T-helper 1 cell treated with Interleukin-12 subunit alpha and Interleukin-12 subunit beta and Interleukin-4 antibody, amounts not matched to agents 30 ng/mL and 1 ng/mL, for 36 hours (primary cell): ENCODE data around the gene CCDC69. TPM values are rescaled to one million over a fixed set of nuclear protein-coding genes. Genes with fewer than 3 reads are reported as not detected.
"Not testable (repeated sequence)": the region's sequence is repeated elsewhere in the genome, so short reads cannot be mapped to it uniquely, and the experiment has no call there.

Experiments
- intact Hi-C: fragments of 100-400 bp; cut with micrococcal nuclease; formaldehyde crosslinking; loops from one replicate; pipeline ENCODE4 v1.15.1; 2024
- total RNA-seq: library from RNA; stranded (reverse); gene quantifications from 2 replicates; pipeline ENCODE4 v1.2.3, GENCODE V29; 2022

The CCDC69 gene
- total RNA-seq, 1 donor from 2014 or later, result 53.6 TPM

DNA sequence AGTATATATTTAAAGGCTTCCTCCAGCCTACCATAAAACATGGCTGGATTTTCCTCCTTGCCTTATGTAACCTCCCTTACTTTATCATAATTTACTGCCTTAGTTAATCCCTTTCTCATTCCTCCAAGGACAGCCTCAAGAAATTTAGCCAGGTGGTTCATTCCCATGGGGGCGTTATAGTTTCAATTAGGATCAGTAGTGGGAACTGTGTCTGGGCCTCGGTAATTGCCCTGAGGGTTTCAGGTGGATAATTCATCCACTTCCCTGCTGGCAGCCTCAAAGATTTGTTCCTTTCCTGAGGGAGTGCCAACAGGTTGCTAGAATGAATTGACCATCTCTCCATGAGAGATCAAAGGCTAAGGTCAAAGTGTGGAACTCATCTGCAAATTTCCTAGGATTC, 24.8 kb upstream of the CCDC69 start:
- intact Hi-C loops, result no loop called here

DNA sequence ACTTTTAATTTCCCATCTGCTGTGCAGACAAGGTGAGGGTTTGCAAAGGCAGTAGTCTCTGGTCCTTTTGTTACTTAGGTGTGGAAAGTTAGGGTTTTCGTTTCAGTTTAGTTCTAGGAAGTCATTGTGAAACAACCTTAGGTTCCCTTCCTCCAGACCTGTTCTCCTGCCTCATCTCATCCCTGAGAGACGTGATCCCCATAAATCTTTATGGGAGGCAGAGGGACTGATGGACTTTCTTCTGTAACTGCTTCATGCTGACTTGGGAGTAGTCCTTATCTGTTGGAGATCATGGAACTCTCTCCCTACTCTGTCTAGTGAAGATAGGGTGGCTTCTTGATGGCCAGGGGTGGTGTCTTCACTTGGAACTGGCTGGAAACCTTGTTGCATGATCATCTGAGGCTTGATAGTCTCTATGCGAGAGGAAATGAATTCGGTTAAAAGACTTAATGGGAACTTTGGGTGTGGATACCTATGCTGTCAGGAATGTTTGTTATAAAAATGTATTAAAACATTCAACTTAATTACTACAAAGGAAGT, 21.9 kb upstream of the CCDC69 start:
- intact Hi-C loops, result no loop called here

- intact Hi-C loops, result no loop called here
These were observed 20.3 kb upstream of the CCDC69 start for GRCh38 chr5:151244206-151244605.

DNA sequence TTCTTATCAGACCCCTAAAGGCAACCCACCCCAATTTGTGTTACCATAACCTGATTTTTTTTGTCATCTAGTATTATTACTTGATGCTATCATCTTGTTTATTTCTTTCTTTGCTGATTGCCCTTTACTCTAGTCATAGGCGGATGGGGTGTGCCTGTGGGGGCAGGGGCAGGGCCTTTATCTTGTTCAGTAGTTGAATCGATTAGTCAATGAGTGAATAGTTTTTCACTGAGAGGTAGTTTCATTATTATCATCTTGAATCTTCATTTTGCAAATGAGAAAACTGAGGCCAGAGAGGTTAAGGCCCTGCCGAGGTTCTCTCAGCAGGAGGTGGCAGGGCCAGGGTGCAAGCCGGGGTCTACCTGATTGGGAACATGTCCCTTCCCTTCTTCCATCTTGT, 19.7 kb upstream of the CCDC69 start:
- intact Hi-C loops, result no loop called here

DNA sequence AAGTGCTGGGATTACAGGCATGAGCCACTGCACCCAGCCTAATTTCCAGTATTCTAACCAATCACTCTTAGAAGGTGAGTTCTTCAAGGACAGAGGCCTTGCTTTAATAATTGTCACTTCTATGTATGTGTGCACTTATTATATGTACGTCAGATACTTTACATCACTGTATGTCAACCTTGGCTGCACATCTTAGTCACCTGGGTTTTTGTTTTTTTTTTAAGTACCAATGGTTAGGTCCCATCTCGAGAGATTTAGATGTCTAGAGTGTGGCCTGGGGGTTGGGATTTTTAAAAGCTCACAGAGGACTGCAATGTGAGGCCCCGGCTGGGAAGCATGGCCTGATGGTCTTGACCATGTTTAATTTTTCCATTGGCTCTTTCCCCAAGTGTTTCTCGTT, 19.2 kb upstream of the CCDC69 start:
- intact Hi-C loops, result no loop called here

DNA sequence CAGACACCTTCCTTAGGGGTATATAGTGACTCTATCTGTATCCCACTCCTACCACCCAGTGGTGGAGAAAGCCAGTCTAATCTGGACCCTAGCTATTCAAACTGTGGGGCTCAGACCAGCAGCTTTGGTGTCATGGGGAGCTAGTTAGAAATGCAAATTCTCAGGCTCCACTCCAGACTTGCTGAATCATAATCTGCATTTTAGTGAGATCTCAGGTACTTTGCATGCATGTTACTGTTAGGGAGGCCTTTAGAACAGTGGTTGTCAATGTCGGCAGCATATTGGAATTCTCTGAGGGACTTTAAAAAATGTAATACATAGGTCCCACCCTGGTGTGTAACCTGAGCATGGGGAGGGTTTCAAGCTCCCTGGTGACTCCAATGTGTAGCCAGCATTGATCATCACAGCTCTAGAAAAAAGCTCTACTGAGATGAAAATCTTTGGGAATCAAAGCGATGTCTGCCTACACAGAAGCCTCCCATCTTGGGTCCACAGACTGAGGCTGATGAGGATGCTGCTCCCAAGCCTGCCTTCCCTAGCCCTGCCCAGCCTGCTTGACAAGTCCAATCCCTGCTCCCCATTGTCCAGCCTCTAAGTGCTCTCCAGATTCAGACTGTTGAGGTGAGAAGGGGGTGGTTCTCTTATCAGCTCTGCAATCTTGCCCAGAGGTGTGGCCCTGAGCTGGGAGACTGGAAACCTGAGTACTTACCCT, 17.2 kb upstream of the CCDC69 start:
- intact Hi-C loops, result no loop called here

DNA sequence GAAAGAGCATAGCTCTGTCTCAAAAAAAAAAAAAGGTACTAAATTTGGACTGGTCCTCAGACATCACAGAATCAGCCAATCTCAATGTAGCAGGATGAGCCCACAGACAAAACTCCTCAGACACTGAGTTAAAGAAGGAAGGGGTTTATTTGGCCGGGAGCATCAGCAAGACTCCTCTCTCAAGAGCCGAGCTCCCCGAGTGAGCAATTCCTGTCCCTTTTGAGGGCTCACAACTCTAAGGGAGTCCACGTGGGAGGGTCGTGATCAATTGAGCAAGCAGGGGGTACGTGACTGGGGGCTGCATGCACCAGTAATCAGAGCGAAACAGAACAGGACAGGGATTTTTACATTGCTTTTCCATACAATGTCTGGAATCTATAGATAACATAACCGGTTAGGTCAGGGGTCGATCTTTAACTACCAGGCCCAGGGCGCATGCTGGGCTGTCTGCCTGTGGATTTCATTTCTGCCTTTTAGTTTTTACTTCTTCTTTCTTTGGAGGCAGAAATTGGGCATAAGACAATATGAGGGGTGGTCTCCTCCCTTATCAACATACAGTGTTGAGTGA, 16.5 kb upstream of the CCDC69 start:
- intact Hi-C loops, result not testable (repeated sequence)

DNA sequence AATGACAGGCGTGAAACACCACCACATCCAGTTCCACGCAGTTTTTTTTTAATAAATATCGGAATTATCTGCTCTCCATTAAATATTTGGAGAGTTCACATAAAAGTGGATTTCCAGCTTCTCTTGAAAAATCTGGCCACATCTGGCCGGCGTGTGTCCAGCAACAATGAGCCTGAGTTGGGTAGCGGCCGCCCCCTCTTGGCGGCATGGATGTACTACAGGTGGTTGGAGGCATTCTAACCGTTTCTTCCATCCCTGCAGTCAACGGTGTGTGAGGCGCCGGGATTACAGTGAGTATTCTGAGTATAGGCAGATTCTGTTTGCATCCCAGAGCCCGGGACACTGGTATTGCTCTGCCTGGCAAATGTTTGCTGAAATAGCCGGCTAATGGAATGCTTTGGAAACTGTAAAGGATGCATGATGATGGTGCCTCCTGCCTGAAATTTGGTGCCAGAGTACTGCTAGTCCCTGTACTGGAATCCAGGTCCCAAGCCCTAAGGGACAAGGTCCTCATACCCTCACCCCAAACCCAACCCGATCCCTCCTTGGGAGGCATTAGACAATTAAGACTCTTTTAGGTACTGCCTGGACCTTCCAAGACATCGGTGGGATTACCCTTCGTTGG, 15.5 kb upstream of the CCDC69 start:
- intact Hi-C loops, result loop anchor here (1.0 kb wide), 4 partner anchors 15 to 113 kb away; partner anchors contain the start of gene CCDC69

DNA sequence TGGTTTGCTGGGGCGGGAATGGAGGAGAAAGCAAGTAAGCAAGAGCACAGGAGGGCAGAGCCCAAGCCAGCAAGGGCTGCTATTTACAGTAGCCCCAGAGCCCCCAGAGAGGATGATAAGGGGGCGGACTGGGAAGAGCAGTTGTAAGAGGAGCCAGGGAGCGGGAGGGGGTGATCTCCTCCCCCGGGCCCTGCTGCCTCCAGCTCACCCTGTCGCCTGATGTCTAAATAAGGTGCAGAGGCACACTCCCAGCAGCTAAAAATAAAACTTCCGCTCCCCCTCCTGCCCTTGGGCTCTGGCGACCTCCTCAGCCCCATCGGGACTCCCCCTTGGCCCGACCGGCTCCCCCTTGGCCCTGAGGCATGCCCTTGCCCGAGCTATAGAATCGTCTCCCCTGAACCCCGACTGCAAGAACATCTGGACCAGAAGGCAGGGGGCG, 14.4 kb upstream of the CCDC69 start:
- intact Hi-C loops, result no loop called here

DNA sequence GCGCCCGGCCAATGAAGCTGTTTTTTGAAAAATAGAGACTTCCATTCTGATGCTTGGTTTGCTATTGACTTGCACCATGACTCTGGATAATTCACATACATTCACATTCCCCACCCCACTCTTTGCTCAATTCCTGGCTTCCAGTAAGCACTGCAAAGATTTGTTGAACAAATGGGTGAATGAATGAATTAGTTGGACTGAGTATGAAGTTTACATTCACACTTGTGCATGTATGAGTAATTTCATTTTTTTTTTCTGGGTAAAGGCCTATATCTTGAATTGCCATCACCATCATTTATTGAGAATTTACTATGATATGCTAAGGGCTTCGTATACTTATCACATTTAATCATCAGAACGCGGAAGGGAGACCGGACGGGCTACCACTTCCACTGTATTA, 13.8 kb upstream of the CCDC69 start:
- intact Hi-C loops, result no loop called here

GRCh38 chr5:151236888-151237287, 13.0 kb upstream of the CCDC69 start:
- intact Hi-C loops, result no loop called here

GRCh38 chr5:151235239-151235571, 11.3 kb upstream of the CCDC69 start:
- intact Hi-C loops, result not testable (repeated sequence)

DNA sequence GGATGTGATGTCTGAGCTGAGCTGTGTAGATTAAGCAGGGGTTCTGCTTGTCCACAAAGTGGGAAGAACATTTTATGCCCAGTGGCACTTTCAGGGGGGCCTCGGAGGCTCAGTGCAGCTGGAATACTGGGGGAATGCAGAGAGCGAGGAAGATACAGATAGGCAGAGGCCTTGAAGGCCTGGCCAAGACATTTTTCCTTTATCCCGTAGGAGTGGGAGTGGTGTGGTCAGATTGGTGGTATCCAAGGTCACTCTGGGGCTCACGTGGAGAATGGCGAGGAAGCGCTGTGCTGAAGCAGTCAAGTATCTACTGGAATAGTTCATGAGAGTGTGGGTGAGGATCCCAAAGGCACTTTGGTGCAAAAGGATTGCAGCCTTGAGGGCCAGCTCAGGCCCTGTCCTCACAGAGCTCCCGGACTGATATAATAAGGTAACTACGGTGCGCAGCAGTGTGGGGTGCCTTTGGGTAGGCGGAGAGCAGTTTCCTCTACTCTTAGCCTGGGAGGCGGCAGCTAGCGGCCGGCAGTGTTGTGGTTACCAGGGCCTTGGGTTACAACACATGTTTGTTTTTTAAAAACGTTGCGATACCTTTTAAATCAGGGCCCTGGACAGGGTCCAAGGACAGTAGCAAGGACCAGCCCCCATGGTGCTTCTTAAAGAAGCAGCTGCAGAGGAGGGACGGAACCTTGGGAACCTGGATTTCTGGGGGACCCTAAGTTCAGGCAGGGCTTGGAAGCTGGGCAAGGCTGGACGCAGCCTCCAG, 10.8 kb upstream of the CCDC69 start:
- intact Hi-C loops, result no loop called here

DNA sequence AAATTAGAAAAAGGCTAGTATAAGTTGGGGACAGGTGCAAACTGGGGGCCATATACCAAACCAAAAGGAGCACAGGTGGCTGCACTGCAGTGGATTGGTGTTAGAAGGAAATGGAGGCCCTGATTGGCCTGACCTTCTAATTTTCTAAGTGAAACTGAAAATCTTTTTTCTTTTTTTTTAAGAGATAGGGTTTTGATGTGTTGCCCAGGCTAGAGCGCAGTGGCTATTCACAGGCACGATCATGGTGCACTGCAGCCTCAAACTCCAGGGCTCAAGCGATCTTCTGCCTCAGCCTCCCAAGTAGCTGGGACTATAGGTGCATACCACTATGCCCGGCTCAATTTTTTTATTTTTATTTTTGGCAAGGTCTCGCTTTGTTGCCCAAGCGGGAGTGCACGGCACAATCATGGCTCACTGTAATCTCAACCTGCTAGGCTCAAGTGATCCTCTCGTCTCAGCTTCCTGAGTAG, 9.8 kb upstream of the CCDC69 start:
- intact Hi-C loops, result no loop called here

- intact Hi-C loops, result no loop called here
These were observed 7.5 kb upstream of the CCDC69 start for GRCh38 chr5:151231359-151231758.

DNA sequence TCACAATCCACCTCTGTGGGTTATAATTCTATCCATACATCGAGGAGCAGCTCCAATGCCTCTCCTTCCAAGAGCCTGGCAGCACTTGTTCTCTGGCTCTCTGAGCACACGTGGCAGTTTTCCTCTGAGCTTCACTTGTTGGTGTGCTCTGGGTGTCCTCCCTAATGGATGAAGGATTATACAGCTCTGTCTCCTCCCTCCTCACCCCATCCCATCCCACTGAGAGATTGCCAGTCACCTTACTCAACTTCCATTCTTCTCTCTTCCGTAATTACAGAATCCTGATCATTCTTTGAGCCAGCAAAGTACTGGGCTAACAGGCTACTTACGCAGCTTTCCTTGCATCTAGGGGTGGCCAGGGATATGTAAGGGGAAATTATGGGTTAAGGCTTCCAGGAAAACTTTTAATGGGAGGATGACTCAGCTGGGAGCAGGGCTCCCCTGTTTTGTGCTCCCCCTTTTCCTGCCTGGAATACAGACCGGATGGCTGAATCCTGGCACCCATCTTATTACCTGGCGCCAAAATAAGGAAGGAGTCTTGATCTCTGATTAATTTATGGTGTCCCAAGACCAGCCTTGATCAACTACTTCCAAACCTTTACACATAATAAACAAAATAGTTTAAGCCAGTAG, 6.3 kb upstream of the CCDC69 start:
- intact Hi-C loops, result no loop called here

DNA sequence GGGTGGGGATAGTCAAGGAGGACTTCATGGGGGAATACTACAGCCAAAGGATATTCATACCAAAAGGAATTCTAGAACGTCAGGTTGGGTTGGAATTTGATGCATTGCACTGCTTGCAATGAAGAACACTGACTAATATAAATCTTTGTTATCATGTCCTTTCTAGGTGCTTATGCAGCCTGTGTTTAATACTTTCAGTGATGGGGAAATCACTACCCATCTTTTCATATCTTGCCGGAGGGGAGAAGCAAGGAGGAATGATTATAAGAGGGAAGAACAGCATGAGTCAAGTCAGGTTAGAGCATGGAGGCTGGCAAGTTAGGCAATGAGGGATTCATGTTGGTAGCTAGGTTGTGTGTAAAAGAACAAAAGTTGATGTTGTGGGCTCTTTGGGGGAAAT, 5.1 kb upstream of the CCDC69 start:
- intact Hi-C loops, result no loop called here

GRCh38 chr5:151227918-151228447, 4.1 kb upstream of the CCDC69 start:
- intact Hi-C loops, result no loop called here

GRCh38 chr5:151225475-151225874, 1.6 kb upstream of the CCDC69 start:
- intact Hi-C loops, result loop anchor here (2.0 kb wide), 2 partner anchors 15 to 73 kb away; no protein-coding TSS in a partner anchor

GRCh38 chr5:151225071-151225470, 1.2 kb upstream of the CCDC69 start:
- intact Hi-C loops, result loop anchor here (2.0 kb wide), 2 partner anchors 14 to 74 kb away; no protein-coding TSS in a partner anchor

- intact Hi-C loops, result loop anchor here (1.0 to 2.0 kb wide), 3 partner anchors 14 to 74 kb away; no protein-coding TSS in a partner anchor
These were observed 480 bp upstream of the CCDC69 start for GRCh38 chr5:151224372-151224771.
